Liver (tissue), 9 donors: ENCODE measurements around the gene GATA6. TPM values are rescaled to one million over a fixed set of nuclear protein-coding genes. Genes with fewer than 3 reads are reported as not detected.
A peak's percentile ranks its signal among the peaks of the same experiment; 100 is the strongest.

Source experiments
- DNase-seq: peaks from one replicate; pipeline ENCODE4 v3.0.0-alpha.2; 2017; ENCODE audit warnings: low spot score
- H3K27ac ChIP-seq, 2 donors: one replicate each; pipeline ENCODE4 v1.7.0; 2013; ENCODE audit warnings: inconsistent platforms in 2 of 2, low read length in 2 of 2, control low read depth in 1 of 2, low read depth in 1 of 2, mild to moderate bottlenecking in 1 of 2
- H3K27me3 ChIP-seq, 4 donors: one replicate each; pipeline versions ENCODE4 v1.6.1 to v1.7.0; 2013; ENCODE audit warnings: low read length in 3 of 4, inconsistent platforms in 1 of 4, mild to moderate bottlenecking in 1 of 4, moderate library complexity in 1 of 4; ENCODE audit not compliant: control insufficient read depth in 4 of 4, insufficient read depth in 4 of 4
- H3K36me3 ChIP-seq, 4 donors: one replicate each; pipeline versions ENCODE4 v1.6.1 to v1.7.0; 2013; ENCODE audit warnings: low read length in 3 of 4, mild to moderate bottlenecking in 3 of 4, low read depth in 1 of 4, moderate library complexity in 1 of 4; ENCODE audit not compliant: control insufficient read depth in 4 of 4, insufficient read depth in 3 of 4
- H3K4me1 ChIP-seq, 4 donors: one replicate each; pipeline versions ENCODE4 v1.6.1 to v1.7.0; 2013; ENCODE audit warnings: low read length in 3 of 4, mild to moderate bottlenecking in 3 of 4, moderate library complexity in 1 of 4; ENCODE audit not compliant: control insufficient read depth in 4 of 4, insufficient read depth in 4 of 4
- H3K4me3 ChIP-seq, 3 donors: one replicate each; pipeline versions ENCODE4 v1.6.1 to v1.7.0; 2013; ENCODE audit warnings: low read length in 3 of 3, control low read depth in 1 of 3, low read depth in 1 of 3, mild to moderate bottlenecking in 1 of 3
- H3K9ac ChIP-seq, 2 donors: one replicate each; pipeline ENCODE4 v1.7.0; 2013; ENCODE audit warnings: low read length in 2 of 2, mild to moderate bottlenecking in 2 of 2, moderate library complexity in 2 of 2, control low read depth in 1 of 2, low read depth in 1 of 2
- H3K9me3 ChIP-seq, 4 donors: one replicate each; pipeline versions ENCODE4 v1.6.1 to v1.7.0; 2013; ENCODE audit warnings: low read length in 3 of 4; ENCODE audit not compliant: control insufficient read depth in 4 of 4
- CTCF ChIP-seq: fragments of 150-350 bp; IDR thresholded peaks from 2 replicates; pipeline ENCODE4 v1.5.1; 2017; ENCODE audit warnings: improper control_type of control experiment, low read depth, low read length; ENCODE audit not compliant: missing input control
- EGR1 ChIP-seq, 2 donors: IDR thresholded peaks; 2 replicates each; pipeline ENCODE4 v1.6.1; 2016 to 2018; ENCODE audit warnings: antibody characterized with exemption in 2 of 2, low read depth in 2 of 2
- FOXA2 ChIP-seq: IDR thresholded peaks from 2 replicates; pipeline ENCODE4 v1.6.1; 2016; ENCODE audit warnings: antibody characterized with exemption
- GABPA ChIP-seq, 2 donors: IDR thresholded peaks in 1 of 2; conservative IDR thresholded peaks in 1 of 2; 2 replicates each; pipeline ENCODE4 v1.6.1; 2016; ENCODE audit warnings: antibody characterized with exemption in 2 of 2, mild to moderate bottlenecking in 1 of 2, moderate library complexity in 1 of 2
- MAX ChIP-seq: IDR thresholded peaks from 2 replicates; pipeline ENCODE4 v1.6.1; 2016; ENCODE audit warnings: antibody characterized with exemption
- NR2F2 ChIP-seq: IDR thresholded peaks from 2 replicates; pipeline ENCODE4 v1.6.1; 2016; ENCODE audit warnings: antibody characterized with exemption
- RAD21 ChIP-seq, 2 donors: IDR thresholded peaks; 2 replicates each; pipeline ENCODE4 v1.6.1; 2016; ENCODE audit warnings: antibody characterized with exemption in 2 of 2, mild to moderate bottlenecking in 2 of 2
- RXRA ChIP-seq, 2 donors: IDR thresholded peaks; 2 replicates each; pipeline ENCODE4 v1.6.1; 2017 to 2018; ENCODE audit warnings: antibody characterized with exemption in 2 of 2, mild to moderate bottlenecking in 1 of 2
- SP1 ChIP-seq: IDR thresholded peaks from 2 replicates; pipeline ENCODE4 v1.6.1; 2018; ENCODE audit warnings: antibody characterized with exemption, mild to moderate bottlenecking
- TAF1 ChIP-seq: conservative IDR thresholded peaks from 2 replicates; pipeline ENCODE4 v1.6.1; 2016; ENCODE audit warnings: antibody characterized with exemption, mild to moderate bottlenecking
- ZBTB33 ChIP-seq: IDR thresholded peaks from 2 replicates; pipeline ENCODE4 v1.6.1; 2016; ENCODE audit warnings: antibody characterized with exemption
- WGBS: extraction: QIAGEN DNeasy Blood & Tissue Kit; methylation state at CpG from one replicate; pipeline ENCODE4 v1.1.7; 2013; 5-methylcytosine and 5-hydroxymethylcytosine counted together
- polyA plus RNA-seq, 2 donors: library from polyadenylated mRNA; stranded (reverse) in 1 of 2; unstranded in 1 of 2; fragments of 200-250 nt in 1 of 2; fragments of >200 nt in 1 of 2; fragmentation: Nextera tagmentation in 1 of 2; extraction: Ambion mirVana in 1 of 2; gene quantifications; one replicate each; pipeline versions ENCODE4 v1.2.1 to v1.2.3, GENCODE V29; 2013 to 2015
- total RNA-seq, 2 donors: library from RNA; depleted of rRNA; stranded (reverse); fragments of >200 nt; gene quantifications; one replicate each; pipeline ENCODE4 v1.2.3, GENCODE V29; 2014
- donor health status: healthy.
- donor health status: healthy.
- donor health status: healthy.
- donor health status: healthy.
- donor health status: healthy.

GATA6 gene
- total and polyA plus RNA-seq, 4 donors, result 1.8 to 6.6 (median 4.9) TPM

- TF ChIP-seq ZBTB33 (no peak), NR2F2 (no peak), RXRA (IDR thresholded peaks at IDR 0.05) (no peak)
Measured at GRCh38 chr18:22211657-22212056, 42.3 kb downstream of the GATA6 start (continued).

- Histone ChIP-seq H3K4me1 (peaks cover 3 to 7% (median 4%) of the 10 kb centered on the region in 4 donors), H3K27me3 (no peaks in the 10 kb centered on the region), H3K9ac (no peak overlapping the region), H3K9me3 (no peaks in the 10 kb centered on the region), H3K27ac (no peak overlapping the region), H3K36me3 (no peaks in the 10 kb centered on the region), H3K4me3 (no peak overlapping the region)
- no peak for DNase-seq
- TF ChIP-seq EGR1 (IDR thresholded peaks at IDR 0.05; ENCODE audit: low read depth in 2 of 2) (no peak), FOXA2 (no peak), SP1 (no peak), CTCF (no peak)
- 88% methylated on average over 6 of the region's 6 CpGs for WGBS
Measured at GRCh38 chr18:22213333-22213973, 44.1 kb downstream of the GATA6 start.

GRCh38 chr18:22214731-22215528 is 45.5 kb downstream of the GATA6 start:
- Histone ChIP-seq H3K4me3 (no peak overlapping the region), H3K27me3 (no peaks in the 10 kb centered on the region), H3K9ac (no peak overlapping the region), H3K9me3 (no peaks in the 10 kb centered on the region), H3K4me1 (peaks cover 3 to 5% (median 4%) of the 10 kb centered on the region in 4 donors), H3K27ac (no peak overlapping the region), H3K36me3 (no peaks in the 10 kb centered on the region)
- TF ChIP-seq GABPA (IDR thresholded peaks at IDR 0.05 in 1 of 2, conservative IDR thresholded peaks at IDR 0.05 in 1 of 2), result no peak
- TF ChIP-seq CTCF, result no peak
- TF ChIP-seq ZBTB33, result no peak
- TF ChIP-seq EGR1 (IDR thresholded peaks at IDR 0.05; ENCODE audit: low read depth in 2 of 2), result no peak
- TF ChIP-seq NR2F2, result peak; percentile 16
- TF ChIP-seq MAX, result peak; percentile 9
- TF ChIP-seq TAF1, result no peak
- no peak for TF ChIP-seq FOXA2
- TF ChIP-seq RAD21 (IDR thresholded peaks at IDR 0.05), result peak in 1 of 2 donors; percentile 32
- DNase-seq, result no peak
- WGBS, result 88% methylated on average over 13 of the region's 13 CpGs
